Adrenal gland (tissue), 12 donors: ENCODE data around the gene MBNL1. TPM values are rescaled to one million over a fixed set of nuclear protein-coding genes. Genes with fewer than 3 reads are reported as not detected.

Experiments used
- DNase-seq, 7 donors: peaks; one replicate each; pipeline ENCODE4 v3.0.0-alpha.2; 2019 to 2020
- H3K27ac ChIP-seq, 5 donors: fragments of 200-600 bp; sonication (generic) in 4 of 5; 1 replicate in 3 of 5; 2 replicates in 2 of 5; pipeline versions ENCODE4 v1.5.1 to v1.8.0; 2016 to 2020; ENCODE audit warnings: mild to moderate bottlenecking in 1 of 5
- H3K27me3 ChIP-seq: fragments of 200-600 bp; 2 replicates; pipeline ENCODE4 v1.8.0; 2021
- H3K36me3 ChIP-seq, 2 donors: fragments of 200-600 bp; replicated peaks in 1 of 2; 1 replicate in 1 of 2; 2 replicates in 1 of 2; pipeline versions ENCODE4 v1.5.1 to v1.8.0; 2018 to 2022
- H3K4me1 ChIP-seq, 2 donors: fragments of 200-600 bp; replicated peaks in 1 of 2; 1 replicate in 1 of 2; 2 replicates in 1 of 2; pipeline versions ENCODE4 v1.5.1 to v1.8.0; 2018 to 2021
- H3K4me3 ChIP-seq, 4 donors: fragments of 200-600 bp; sonication (generic) in 3 of 4; one replicate each; pipeline ENCODE4 v1.5.1; 2016 to 2018
- H3K9me3 ChIP-seq, 3 donors: fragments of 200-600 bp; sonication (generic) in 1 of 3; replicated peaks in 1 of 3; 1 replicate in 2 of 3; 2 replicates in 1 of 3; pipeline versions ENCODE4 v1.5.1 to v1.8.0; 2016 to 2021
- POLR2A ChIP-seq, 2 donors: fragments of 450-650 bp; IDR thresholded peaks; one replicate each; pipeline ENCODE4 v1.6.1; 2017; ENCODE audit warnings: antibody characterized with exemption in 2 of 2, mild to moderate bottlenecking in 2 of 2, moderate library complexity in 1 of 2
- WGBS, 4 donors: extraction: QIAGEN DNeasy Blood & Tissue Kit in 2 of 4; methylation state at CpG; one replicate each; pipeline versions ENCODE4 v1.1.5 to v1.1.7; 2013 to 2017; 5-methylcytosine and 5-hydroxymethylcytosine counted together
- intact Hi-C, 2 donors: fragments of 100-400 bp; cut with DNase I; formaldehyde crosslinking; loops; one replicate each; pipeline versions ENCODE4 v1.14.1 to v1.15.0; 2022 to 2023
- polyA plus RNA-seq, 3 donors: library from polyadenylated mRNA; stranded (reverse); fragments of 200-250 nt in 2 of 3; fragments of 350-450 nt in 1 of 3; fragmentation: Illumina TruSeq in 1 of 3; extraction: RNeasy Lipid Tissue Mini Kit (QIAGEN cat#74804) in 1 of 3; gene quantifications; one replicate each; pipeline ENCODE4 v1.2.3, GENCODE V29; 2013 to 2014
- total RNA-seq, 9 donors: library from RNA; depleted of rRNA in 4 of 9; stranded (reverse); fragments of >200 nt in 4 of 9; fragments of 120-200 nt in 1 of 9; fragmentation: NEBNext Ultra II Directional in 1 of 9; extraction: Animal tissue kit (Norgen Biotek cat#: 25700) in 1 of 9; gene quantifications; one replicate each; pipeline versions ENCODE4 v1.1.0 to v1.2.4, GENCODE V29; 2013 to 2023
- TF ChIP-seq, protein P1 (sequence below), 6 experiments: fragments of 450-650 bp in 4 of 6; fragments of 200-600 bp in 2 of 6; sonication (generic) in 1 of 6; IDR thresholded peaks; 1 replicate in 5 of 6; 2 replicates in 1 of 6; pipeline versions ENCODE4 v1.5.1 to v1.8.0; 2016 to 2021; ENCODE audit warnings: antibody characterized with exemption in 6 of 6, mild to moderate bottlenecking in 2 of 6, moderate library complexity in 1 of 6
- donor health status: healthy with polysubstance abuse.
- donor health status: Bipolar disorder and iron deficiency.
- donor health status: DM: yes; HTN: yes; CAD: no.
- donor health status: DM: no; HTN: no; CAD: no.
- donor health status: DM: no; HTN: no; CAD: no.
- donor health status: DM: yes; HTN: yes; CAD: no.

Gene MBNL1
- total and polyA plus RNA-seq, 12 donors, result 30.6 to 252 (median 122) TPM

- Histone ChIP-seq H3K36me3 (no peaks in the 10 kb centered on the region), H3K4me3 (no peak overlapping the region), H3K27ac (peak overlapping the region in 2 of 5 donors; percentile 7 to 27), H3K9me3 (no peaks in the 10 kb centered on the region), H3K4me1 (peaks cover 24 to 94% of the 10 kb centered on the region in 2 donors), H3K27me3 (no peaks in the 10 kb centered on the region)
- 67 to 75% (median 72%) methylated on average over 6 of the region's 6 CpGs for WGBS, 4 donors
- intact Hi-C loops, result no loop called here
- no peak for TF ChIP-seq POLR2A (IDR thresholded peaks at IDR 0.05)
- TF ChIP-seq, protein P1, sequence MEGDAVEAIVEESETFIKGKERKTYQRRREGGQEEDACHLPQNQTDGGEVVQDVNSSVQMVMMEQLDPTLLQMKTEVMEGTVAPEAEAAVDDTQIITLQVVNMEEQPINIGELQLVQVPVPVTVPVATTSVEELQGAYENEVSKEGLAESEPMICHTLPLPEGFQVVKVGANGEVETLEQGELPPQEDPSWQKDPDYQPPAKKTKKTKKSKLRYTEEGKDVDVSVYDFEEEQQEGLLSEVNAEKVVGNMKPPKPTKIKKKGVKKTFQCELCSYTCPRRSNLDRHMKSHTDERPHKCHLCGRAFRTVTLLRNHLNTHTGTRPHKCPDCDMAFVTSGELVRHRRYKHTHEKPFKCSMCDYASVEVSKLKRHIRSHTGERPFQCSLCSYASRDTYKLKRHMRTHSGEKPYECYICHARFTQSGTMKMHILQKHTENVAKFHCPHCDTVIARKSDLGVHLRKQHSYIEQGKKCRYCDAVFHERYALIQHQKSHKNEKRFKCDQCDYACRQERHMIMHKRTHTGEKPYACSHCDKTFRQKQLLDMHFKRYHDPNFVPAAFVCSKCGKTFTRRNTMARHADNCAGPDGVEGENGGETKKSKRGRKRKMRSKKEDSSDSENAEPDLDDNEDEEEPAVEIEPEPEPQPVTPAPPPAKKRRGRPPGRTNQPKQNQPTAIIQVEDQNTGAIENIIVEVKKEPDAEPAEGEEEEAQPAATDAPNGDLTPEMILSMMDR (IDR thresholded peaks at IDR 0.05), result no peak
- DNase-seq, result no peak
Measured at GRCh38 chr3:152278756-152279427, 10.2 kb downstream of the MBNL1 start.

- H3K36me3 ChIP-seq, result no peaks in the 10 kb centered on the region
- H3K9me3 ChIP-seq, result no peaks in the 10 kb centered on the region
- DNase-seq, result no peak
- H3K27ac ChIP-seq, result no peak overlapping the region
- TF ChIP-seq POLR2A (IDR thresholded peaks at IDR 0.05), result no peak
- TF ChIP-seq, protein P1 (IDR thresholded peaks at IDR 0.05), result no peak
- no peak overlapping the region for H3K4me3 ChIP-seq
- WGBS, 4 donors, result 91 to 93% (median 91%) methylated on average over 3 of the region's 3 CpGs
- H3K4me1 ChIP-seq, result peaks cover 19 to 95% of the 10 kb centered on the region in 2 donors
- intact Hi-C loops, result no loop called here
- no peaks in the 10 kb centered on the region for H3K27me3 ChIP-seq
Measured at GRCh38 chr3:152279479-152279878, 10.8 kb downstream of the MBNL1 start.

GRCh38 chr3:152280539-152280938 is 11.8 kb downstream of the MBNL1 start:
- no peaks in the 10 kb centered on the region for H3K9me3 ChIP-seq
- H3K4me3 ChIP-seq, result no peak overlapping the region
- no peak for DNase-seq
- no peaks in the 10 kb centered on the region for H3K27me3 ChIP-seq
- no peak for TF ChIP-seq POLR2A (IDR thresholded peaks at IDR 0.05)
- TF ChIP-seq, protein P1 (IDR thresholded peaks at IDR 0.05), result no peak
- intact Hi-C loops, result no loop called here
- H3K27ac ChIP-seq, result peak overlapping the region in 1 of 5 donors; percentile 2
- 58 to 66% (median 64%) methylated on average over 3 of the region's 3 CpGs for WGBS, 4 donors
- H3K4me1 ChIP-seq, result peaks cover 19 to 89% of the 10 kb centered on the region in 2 donors
- no peaks in the 10 kb centered on the region for H3K36me3 ChIP-seq

DNA sequence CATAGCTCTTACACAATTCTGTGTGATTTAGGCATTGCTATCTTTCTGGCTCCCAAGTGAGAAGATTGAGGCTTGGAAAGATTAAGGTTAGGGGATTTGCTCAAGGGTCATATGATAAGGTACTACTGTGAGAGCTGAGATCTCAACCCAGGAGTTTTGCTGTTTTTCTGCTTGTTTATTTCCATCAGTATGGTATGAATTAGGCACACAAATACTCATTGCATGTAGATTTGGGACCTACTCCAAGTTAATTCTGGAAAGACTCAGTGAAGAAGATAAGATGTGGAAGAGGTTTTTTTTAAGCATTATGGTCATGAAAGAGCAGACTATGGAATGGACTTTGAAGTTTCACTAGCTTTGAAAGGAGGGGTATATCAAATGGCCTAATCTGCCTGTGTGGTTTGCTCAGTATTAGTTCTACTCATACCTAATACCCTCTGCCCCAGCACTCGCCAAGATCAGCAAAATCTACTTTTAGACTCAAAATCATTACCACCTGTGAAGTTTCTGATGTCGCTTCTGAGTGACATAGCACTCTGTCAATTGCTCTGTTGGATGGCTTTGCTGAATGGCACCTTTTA is 12.5 kb downstream of the MBNL1 start:
- TF ChIP-seq POLR2A (IDR thresholded peaks at IDR 0.05), result no peak
- TF ChIP-seq, protein P1 (IDR thresholded peaks at IDR 0.05), result no peak
- Histone ChIP-seq H3K27me3 (no peaks in the 10 kb centered on the region), H3K4me3 (no peak overlapping the region), H3K9me3 (no peaks in the 10 kb centered on the region), H3K27ac (peak overlapping the region in 2 of 5 donors; percentile 6 to 39), H3K4me1 (peaks cover 19 to 84% of the 10 kb centered on the region in 2 donors), H3K36me3 (no peaks in the 10 kb centered on the region)
- no peak for DNase-seq
- WGBS, 4 donors, result 77 to 87% (median 85%) methylated on average over 2 of the region's 2 CpGs
- intact Hi-C loops, result no loop called here
